ENCODE results near the gene AP1M2.

Gene AP1M2

GRCh38 chr19:10552510-10553053 lies 34.5 kb downstream of the AP1M2 start:
- 0 out of 2 replicates have a peak, but pooled peaks have one; percentile 49 for TF ChIP-seq SIN3A (IDR thresholded peaks at IDR 0.05; ENCODE audit: borderline replicate concordance, insufficient read depth, low read length)
- TF ChIP-seq POLR2AphosphoS5 (IDR thresholded peaks at IDR 0.05; ENCODE audit: low read depth, low read length), result peak; percentile 73; the same call in 1 of the 2 replicates
- no peak for TF ChIP-seq FOXP2 (optimal IDR thresholded peaks at IDR 0.05; ENCODE audit: borderline replicate concordance, extremely low read depth, extremely low read length, insufficient read depth)

GRCh38 chr19:10551698-10552301 lies 35.3 kb downstream of the AP1M2 start:
- TF ChIP-seq FOXP2 (optimal IDR thresholded peaks at IDR 0.05; ENCODE audit: borderline replicate concordance, extremely low read depth, extremely low read length, insufficient read depth) (no peak), SIN3A (IDR thresholded peaks at IDR 0.05; ENCODE audit: borderline replicate concordance, insufficient read depth, low read length) (no peak), POLR2AphosphoS5 (IDR thresholded peaks at IDR 0.05; ENCODE audit: low read depth, low read length) (no peak), TAF1 (IDR thresholded peaks at IDR 0.05; ENCODE audit: borderline replicate concordance, insufficient read depth, low read length) (no peak), REST (IDR thresholded peaks at IDR 0.05; ENCODE audit: insufficient read depth in 1 of 2, low read depth in 2 of 2, low read length in 2 of 2) (no peak)

GRCh38 chr19:10550336-10550735 lies 36.8 kb downstream of the AP1M2 start:
- TF ChIP-seq TAF1 (IDR thresholded peaks at IDR 0.05; ENCODE audit: borderline replicate concordance, insufficient read depth, low read length), result no peak
- TF ChIP-seq FOXP2 (optimal IDR thresholded peaks at IDR 0.05; ENCODE audit: borderline replicate concordance, extremely low read depth, extremely low read length, insufficient read depth), result no peak
- no peak for TF ChIP-seq SIN3A (IDR thresholded peaks at IDR 0.05; ENCODE audit: borderline replicate concordance, insufficient read depth, low read length)
- no peak for TF ChIP-seq POLR2AphosphoS5 (IDR thresholded peaks at IDR 0.05; ENCODE audit: low read depth, low read length)
- no peak for TF ChIP-seq REST (IDR thresholded peaks at IDR 0.05; ENCODE audit: insufficient read depth in 1 of 2, low read depth in 2 of 2, low read length in 2 of 2)

GRCh38 chr19:10549733-10550132 lies 37.4 kb downstream of the AP1M2 start:
- no peak for TF ChIP-seq FOXP2 (optimal IDR thresholded peaks at IDR 0.05; ENCODE audit: borderline replicate concordance, extremely low read depth, extremely low read length, insufficient read depth)
- TF ChIP-seq TAF1 (IDR thresholded peaks at IDR 0.05; ENCODE audit: borderline replicate concordance, insufficient read depth, low read length), result no peak
- TF ChIP-seq SIN3A (IDR thresholded peaks at IDR 0.05; ENCODE audit: borderline replicate concordance, insufficient read depth, low read length), result no peak
- TF ChIP-seq REST (IDR thresholded peaks at IDR 0.05; ENCODE audit: insufficient read depth in 1 of 2, low read depth in 2 of 2, low read length in 2 of 2), result no peak
- TF ChIP-seq POLR2AphosphoS5 (IDR thresholded peaks at IDR 0.05; ENCODE audit: low read depth, low read length), result no peak

GRCh38 chr19:10548746-10549276 lies 38.3 kb downstream of the AP1M2 start:
- no peak for TF ChIP-seq FOXP2 (optimal IDR thresholded peaks at IDR 0.05; ENCODE audit: borderline replicate concordance, extremely low read depth, extremely low read length, insufficient read depth)
- TF ChIP-seq TAF1 (IDR thresholded peaks at IDR 0.05; ENCODE audit: borderline replicate concordance, insufficient read depth, low read length), result no peak
- no peak for TF ChIP-seq REST (IDR thresholded peaks at IDR 0.05; ENCODE audit: insufficient read depth in 1 of 2, low read depth in 2 of 2, low read length in 2 of 2)
- no peak for TF ChIP-seq POLR2AphosphoS5 (IDR thresholded peaks at IDR 0.05; ENCODE audit: low read depth, low read length)
- TF ChIP-seq SIN3A (IDR thresholded peaks at IDR 0.05; ENCODE audit: borderline replicate concordance, insufficient read depth, low read length), result no peak

All from PFSK-1 (cell line).